Measurements from ENCODE around the gene GALNT2.

The GALNT2 gene

DNA sequence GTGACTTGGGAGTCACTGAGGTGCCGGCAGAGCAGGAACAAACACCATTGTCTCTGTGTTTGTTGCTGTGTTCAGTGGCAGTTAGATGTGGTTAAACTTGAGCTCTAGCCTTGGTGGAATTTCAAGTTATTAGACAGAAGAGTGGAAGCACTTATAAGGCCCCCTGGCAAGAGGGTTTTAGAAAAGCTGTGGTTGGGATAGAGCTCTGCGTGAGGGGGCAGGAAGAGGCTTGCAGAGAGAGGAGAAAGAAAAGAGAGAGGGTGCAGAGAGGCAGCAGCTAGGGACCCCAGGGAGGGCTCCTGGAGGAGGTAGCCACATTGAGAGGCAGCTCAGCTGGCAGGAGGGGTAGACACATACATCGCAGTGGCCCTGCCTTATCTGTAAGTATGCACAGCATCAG lies 128.2 kb downstream of the GALNT2 start:
- no peak for DNase-seq

DNA sequence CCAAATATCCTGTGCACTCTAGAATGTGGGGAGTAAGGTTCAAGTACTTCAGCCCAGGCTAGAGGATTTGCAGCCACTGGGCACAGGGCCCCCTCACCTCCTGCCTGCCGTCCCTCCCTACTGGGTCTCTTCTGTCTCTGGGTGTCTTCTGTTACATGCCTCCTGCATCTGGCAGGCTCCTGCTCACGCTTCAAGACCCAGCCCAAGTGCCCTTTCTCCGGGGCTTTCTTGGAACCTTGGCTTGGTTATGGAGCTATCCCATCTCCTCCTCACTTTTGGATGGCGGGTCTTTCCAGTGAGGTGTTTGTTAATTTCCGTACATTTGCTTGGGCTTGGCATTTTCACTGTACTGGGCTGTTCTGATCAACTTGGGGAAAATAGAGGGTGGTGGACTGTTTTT lies 129.0 kb downstream of the GALNT2 start:
- no peak for DNase-seq

DNA sequence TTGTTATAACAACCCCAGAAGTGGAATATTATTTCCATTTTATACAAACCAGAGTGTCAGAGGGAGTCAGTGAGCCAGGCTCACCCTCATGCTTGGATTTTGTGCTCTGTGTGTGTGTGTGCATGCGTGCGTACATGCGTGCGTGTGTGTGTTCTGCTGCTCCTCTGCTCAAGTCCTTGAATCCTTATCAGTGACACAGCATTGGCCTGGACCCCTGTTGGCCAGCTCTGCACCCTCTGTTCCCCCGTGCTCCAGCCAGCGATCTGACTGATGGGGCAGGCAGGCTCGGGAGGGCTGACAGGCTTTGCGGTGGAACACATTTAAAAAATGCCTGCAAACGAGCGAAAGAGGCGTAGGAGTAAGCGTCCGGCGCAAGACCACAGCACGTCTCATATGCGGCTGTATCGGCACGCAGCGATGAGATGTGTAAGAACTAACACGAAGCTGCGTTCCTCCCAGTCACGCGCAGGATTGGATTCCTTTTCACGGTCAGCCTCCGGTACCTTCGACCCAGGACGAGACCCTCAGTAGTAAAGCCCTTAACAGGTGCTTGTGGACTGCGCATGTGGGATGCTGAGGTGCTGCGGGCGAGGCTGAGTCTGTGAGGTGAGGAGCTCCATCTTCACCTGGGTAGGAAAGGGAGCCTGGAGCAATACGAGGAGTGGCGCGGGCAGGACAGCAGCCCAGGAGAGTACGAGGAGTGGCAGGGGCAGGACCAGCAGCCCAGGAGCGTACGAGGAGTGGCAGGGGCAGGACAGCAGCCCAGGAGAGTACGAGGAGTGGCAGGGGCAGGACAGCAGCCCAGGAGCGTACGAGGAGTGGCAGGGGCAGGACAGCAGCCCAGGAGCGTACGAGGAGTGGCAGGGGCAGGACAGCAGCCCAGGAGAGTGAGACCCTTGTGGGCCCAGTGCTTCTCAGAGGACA lies 130.9 kb downstream of the GALNT2 start:
- no peak for DNase-seq

DNA sequence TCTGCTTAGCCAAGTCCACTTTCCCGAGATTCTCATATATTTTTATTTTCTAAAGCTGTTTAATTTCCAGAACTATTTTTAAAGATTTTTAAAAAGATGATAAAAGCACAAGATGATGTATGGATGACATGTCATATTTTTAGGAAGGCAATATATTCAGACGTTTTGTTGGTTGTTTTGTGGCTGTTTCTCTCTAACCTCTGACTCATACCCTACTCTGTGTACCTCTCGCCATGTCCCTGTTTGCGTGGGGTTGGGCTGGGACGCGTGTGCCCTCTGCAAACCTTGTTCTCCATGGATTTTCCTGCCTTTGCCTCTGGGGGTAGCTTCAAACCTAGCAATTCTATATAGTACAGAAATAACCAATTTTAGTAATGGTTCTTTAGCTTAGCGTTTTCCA lies 132.0 kb downstream of the GALNT2 start:
- no peak for DNase-seq

DNA sequence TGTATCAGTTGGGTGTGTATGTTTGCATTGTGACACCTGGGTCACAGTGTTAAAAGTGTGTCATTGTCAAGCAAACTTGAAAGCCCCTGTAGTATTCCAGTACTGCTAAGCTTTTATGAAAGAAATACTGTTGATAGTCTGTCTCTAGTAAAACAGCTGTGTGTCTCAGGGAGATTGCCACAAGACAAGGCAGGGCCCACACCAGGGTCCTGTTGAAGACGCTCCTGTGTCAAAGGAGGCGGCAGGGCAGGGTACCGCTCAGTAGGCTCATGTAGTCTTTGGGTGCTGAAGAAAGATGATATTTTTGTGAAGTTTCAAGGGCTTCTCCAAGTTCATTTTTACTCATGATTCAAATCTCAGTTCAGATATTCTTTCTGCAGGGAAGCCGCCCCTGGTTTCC lies 132.5 kb downstream of the GALNT2 start:
- no peak for DNase-seq

DNA sequence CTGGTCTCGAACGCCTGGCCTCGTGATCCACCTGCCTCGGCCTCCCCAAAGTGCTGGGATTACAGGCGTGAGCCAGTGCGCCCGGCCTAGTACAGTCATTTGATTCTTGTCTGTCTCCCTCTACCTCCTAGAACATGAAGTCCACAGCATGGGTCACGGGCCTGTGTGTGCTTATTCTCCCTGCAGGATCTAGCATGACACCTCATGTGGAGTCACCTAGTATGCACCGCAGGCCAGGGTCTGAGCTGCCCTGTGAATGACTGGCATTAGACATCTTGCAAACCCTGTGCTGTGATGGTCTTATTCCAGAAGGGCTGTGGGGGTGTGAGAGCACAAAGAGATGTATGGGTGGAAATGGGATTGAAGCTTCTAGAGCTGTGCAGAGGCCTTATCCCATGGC lies 133.2 kb downstream of the GALNT2 start:
- DNase-seq: no peak

DNA sequence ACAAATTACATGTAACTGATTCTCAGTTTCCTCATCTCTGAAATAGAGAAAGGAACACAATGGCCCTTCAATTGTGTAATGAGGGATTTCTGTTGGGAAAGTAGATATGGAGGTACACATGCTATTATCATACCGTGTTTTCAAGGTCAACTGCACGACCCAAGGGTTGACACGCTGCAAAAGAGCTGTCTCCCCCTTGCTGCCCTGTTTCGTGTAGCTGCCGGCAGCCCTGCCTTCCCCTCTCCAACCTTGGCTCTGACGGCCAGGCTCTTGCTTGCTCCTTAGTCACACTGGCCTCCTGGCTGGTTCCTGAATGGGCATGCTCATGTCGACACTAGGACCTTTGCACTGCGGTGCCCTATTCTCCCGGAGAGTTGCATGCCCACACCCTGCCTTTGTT lies 134.4 kb downstream of the GALNT2 start:
- DNase-seq: no peak

DNA sequence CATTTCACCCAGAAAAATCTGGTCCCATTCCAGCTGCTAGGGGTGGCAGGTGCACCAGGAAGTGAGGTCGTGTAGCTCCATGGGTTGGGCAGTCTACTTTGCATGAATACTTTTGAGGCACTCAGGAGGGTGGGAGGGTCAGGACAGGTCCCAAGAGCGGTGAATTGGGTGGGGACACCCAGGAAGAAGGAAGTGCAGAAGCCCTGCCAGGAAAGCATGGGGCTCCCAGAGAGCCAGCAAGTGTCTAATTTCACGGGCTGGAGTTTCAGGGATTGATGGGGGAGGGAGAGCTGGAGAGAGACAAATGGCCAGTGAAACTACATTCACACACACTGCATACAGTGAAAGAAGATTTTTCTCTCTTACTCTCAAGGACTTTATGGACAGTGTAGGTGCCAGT lies 137.8 kb downstream of the GALNT2 start:
- DNase-seq: no peak

DNA sequence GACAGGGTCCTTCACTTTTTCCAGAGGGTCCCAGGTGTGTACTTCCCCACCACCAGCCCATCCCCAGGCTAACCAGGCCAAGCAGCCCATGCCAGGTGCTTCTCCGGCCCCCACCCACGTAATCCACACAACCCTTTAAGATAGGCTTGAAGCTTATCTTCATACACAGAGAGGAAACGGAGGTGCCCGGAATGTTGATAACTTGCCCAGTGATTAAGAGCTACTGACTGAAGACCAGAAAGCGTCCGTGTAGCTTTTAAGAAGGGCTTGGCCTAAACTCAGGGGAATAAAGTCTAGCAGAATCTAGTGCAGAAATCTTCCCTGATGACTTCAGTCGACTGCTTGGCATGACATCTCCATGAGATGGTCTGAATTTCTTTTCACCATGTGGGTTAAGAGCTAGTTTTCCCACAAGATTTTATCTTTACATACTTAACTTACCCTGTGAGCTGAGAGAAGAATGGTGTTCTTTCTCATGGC lies 138.7 kb downstream of the GALNT2 start:
- no peak for DNase-seq

DNA sequence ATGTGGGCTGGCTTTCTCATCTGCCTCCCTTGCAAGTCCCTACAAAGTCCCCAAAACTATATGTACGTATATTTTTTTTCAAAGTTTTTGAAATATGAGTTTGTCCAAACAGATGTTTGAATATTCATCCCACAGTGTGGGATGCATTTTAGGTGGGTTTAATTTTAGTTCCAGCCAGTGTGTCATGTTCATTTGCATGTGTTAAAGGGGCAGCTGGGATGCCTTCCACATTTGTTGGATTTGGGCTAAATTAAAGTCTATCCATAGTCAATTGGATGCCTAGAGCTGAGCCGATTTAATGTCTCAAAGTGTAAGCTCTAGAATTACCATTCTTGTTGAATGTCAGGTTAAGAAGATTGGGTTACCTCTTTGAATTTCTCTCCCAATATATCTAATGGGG lies 139.2 kb downstream of the GALNT2 start:
- DNase-seq: no peak

DNA sequence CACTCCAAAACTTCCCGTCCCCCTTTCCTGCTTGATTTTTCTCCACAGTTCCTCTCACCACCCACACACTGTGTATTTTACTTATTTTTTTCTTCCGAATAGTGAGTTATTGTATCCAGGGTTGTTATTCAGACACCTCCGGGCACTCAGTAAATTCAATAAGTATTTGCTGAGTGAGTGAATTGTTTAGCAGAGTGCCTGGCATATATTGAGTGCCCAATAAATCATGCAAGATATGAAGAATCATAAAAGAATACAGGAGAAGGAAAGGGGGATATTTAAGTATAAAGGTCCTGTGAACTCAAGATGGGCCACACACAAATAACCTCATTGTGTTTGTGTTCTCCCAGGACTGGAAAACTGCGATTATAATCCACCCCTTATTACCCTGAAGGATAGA lies 139.9 kb downstream of the GALNT2 start:
- no peak for DNase-seq

DNA sequence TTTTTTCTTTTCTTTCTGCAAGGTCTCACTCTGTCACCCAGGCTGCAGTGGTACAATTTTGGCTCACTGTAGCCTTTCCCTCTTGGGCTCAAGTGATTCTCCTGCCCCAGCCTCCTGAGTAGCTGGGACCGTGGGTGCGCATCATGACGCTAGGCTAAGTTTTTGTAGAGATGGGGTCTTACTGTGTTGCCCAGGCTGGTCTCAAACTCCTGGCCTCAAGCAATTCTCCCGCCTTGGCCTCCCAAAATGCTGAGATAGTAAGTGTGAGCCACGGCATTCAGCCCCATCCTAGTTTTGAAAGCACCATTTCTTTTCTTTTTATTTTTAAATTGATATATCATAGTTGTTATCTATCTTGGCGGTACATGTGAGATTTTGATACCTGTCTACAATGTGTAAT lies 140.6 kb downstream of the GALNT2 start:
- no peak for DNase-seq

DNA sequence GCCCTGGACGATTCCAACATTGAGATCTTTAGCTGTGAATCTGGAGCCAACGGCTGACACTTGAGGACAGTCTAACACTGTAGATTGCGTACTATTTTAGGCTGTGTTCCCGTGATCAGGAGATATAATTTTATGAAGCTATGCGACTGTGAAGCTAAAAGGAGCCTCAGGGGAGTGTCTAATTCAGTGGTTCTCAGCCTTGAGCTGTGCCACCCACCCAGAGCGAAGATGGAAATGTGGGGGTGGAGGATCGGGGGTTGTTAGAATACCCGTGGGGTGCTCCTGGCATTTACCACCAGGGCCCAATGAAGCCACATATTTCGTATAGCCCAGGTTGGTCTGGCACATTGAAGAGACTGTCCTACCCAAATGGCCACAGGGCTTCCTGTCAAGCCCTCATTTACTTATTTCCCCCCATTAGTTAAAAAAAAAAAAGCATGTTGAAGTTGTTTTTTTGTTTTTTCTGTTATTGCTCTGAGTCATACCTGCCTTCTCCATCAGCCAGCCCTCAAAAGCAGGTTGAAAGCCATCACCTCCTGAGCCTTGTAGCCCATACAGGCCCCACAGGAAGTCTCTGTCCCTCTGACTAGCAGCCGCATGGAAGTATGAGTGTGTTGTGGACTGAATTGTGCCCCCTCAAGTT lies 141.7 kb downstream of the GALNT2 start:
- DNase-seq: no peak

DNA sequence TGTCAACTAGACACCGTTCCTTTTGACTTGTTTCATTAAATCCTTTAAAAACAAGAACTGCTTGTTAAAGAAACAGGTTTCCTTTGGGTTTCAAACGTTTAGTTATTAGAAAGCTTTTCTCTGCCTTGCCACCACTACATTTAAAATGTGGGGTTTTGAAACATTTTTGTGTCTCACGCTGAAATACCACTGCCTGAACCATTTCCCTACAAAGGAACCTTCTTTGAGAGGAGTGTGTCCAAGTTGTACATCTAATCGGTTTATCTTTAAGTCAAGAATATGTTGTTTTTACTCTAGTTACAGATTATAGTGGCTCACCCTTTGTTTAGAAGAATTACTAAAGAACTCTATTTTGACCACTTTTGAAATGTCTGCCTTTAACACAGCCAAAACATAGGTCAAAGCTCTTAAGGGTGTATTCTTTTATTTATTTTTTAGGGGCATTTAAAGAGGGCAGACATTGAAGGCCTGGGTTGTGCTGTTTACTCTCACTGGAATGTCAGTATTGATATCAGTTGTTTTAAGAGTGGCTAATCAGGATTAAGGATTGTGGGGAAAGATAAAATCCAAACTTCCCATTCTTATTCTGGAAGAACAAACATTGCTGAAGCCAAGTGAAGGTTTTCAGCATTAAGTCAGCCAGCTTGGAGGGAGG lies 143.4 kb downstream of the GALNT2 start:
- DNase-seq: no peak

DNA sequence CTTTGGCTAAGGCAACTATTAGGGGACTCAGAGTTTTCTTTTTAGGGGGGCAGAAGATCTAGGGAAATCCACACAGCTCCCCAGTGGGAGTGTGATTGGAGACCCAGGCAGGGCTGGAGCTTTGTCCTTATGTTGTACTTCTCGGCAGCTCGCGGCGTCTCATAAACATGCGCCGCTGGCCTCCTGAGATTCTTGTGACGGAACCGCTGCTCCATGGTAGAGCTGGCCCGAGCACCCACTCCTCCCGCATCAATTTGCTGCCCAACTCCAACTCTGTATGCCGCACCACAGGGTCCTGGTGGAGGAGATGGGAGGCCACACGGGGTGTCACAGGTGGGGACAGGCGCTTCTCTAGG lies 143.9 kb downstream of the GALNT2 start:
- DNase-seq: no peak

DNA sequence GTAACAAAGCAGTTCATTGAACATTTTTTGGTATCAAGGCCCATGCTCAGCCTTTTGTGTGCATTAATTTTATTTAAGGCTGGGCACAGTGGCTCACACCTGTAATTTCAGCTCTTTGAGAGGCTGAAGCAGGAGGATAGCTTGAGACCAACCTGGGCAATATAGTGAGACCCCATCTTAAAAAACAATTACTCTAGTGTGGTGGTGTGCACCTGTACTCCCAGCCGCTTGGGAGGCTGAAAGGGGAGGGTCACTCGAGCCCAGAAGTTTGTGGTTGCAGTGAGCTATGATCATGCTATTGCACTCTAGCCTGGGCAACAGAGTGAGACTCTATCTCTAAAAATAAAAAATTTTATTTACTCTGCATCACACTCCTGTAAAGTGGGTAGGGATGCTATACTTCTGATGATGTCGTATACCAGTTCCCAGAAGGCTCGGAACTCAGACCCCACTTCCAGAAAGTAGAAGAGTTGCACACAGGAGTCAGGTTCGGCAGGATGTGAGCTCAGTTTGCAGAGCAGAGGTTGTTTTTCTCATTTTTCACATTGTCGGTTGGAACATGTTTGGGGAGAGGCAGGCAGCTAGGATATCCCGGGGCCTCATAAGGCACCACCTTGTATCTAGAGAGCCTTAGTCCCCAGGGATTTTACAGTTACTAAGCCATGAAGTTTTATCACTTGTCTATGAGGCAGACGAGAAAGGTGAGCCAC lies 144.6 kb downstream of the GALNT2 start:
- no peak for DNase-seq

DNA sequence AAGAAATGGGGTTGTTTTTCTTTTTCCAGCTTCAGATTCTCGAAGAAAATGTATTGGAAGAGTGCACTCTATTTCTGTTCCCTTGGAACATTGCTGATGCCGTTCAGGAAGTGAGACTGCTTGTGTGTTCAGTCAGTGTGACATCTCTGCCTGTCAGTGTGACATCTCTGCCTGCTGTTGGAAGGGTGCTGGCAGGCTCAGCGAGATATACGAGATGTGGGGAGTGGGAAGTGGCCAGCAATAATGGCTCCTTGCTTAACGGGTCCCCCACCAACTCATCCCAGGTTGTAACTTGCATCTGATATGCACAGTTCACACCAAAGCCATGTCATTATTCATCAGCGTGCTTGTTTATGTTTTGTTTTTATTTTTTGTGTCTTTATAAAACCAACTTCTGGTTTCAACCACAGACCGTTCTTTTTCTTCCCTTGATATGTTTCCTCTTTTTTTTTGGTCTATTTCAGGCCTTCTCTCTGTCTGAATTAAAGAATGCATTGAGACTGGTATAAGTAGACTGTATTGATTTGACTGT lies 145.4 kb downstream of the GALNT2 start:
- DNase-seq: no peak

DNA sequence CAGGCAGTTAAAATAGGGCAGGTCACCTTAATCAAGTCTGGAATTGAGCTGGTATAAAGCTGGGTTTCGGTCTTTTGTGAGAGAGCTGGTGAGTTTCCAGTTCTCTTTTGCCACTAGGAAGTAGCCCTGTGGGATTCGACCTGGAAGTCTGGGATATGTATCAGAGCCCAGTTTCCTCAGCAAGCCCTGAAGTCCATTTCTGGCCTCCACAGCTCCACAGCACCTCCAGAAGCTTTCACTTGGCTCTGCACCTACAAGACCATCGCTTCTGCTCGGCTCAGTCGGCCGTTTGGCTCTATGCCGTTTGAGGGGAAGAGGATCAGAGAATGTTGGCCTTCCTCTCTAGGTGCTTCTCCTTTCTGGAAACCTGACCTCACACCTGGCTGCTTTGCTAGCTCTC lies 148.0 kb downstream of the GALNT2 start:
- DNase-seq: no peak

DNA sequence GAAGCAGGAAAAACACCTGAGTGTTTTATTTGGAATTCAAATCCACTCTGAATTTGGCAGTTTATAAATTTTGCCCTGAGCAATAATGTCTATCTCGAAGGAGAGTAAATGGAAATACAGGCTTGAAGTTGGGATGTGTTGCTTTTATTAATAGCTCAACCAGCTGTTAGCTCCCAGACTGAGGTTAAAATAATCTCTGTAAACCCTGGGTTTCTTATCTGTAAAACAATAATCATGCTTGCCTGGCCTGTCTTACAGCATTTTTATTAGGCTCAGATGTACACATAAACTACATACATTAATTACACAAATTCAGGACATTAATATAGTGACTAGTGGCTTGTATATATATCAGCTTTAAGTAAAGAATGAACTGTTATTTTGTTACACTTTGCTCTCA lies 148.5 kb downstream of the GALNT2 start:
- no peak for DNase-seq

DNA sequence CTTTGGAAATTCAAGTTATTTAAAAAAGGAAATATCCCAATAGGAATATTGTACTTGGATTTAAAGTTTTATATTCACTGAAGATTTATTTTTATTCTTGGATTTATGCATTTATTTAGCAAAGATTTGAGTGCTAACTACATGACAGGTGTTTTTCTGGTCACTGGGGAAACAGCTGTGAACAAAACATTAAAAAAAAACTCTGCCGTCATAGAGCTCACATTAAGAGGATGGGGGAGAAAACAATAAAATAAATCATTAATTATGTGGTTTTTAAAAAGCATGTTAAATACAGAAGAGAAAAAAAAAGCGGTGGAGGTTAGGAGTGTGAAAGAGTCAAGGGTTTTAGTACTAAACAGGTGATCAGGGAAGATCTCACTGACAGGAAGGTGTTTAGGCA lies 149.9 kb downstream of the GALNT2 start:
- no peak for DNase-seq

DNA sequence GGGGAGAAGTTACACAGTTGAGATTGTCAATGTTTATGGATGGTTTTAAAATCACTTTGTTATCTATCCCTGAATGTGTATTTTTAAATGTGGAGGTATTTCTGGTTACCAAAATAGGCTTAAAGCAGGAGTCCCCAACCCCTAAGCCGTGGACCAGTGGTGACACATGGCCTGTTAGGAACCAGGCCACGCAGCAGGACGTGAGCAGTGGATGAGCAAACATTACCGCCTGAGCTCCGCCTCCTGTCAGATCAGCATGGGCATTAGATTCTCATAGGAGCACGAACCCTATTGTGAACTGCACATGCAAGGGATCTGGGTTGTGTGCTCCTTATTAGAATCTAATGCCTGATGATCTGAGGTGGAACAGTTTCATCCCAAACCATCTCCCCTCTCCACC lies 151.6 kb downstream of the GALNT2 start:
- DNase-seq: no peak

DNA sequence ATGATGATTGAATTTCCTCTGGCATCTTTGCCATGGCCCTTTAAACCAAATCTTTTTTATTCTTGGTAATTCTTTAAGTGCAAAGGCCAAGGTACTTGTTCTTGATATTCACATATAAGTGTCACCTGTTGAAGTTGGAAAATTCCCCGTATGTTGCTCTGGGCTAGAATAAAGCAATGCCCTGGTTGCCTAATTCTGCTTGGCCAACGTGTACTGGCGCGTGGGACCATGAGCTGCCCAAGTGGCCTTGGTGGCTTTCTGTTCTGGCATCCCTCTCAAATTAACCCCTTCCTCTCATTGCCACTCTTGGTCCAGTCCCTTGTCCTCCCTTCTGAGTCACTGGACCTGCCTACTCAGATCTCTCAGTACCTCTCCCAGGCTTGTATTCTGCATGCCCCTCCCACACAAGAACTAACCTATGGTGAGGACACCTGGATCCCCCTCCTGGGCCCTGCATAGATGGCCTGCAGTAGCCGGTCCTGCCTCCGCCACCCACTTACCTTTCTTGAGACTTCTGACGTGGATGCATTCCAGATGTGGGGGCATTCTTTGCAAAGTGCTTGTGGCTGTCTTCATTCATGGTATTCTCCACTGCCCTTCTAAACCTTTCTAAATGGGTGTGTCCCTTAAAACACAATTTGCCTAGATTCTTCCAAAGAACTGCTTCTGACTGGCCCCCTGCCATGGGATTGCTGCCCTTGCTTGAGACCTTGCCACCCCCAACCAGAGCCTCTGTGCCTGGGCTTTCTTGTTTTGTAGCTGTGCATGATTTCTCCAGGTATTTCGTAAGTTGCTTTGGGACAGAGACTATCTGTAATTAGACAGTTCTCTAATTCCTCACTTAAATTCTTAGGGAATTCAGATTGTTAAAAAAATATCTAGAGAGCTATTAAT lies 152.4 kb downstream of the GALNT2 start:
- DNase-seq: no peak
